IPS-20b (cell line): ENCODE data around the gene RBM4.

Experiments used
- H3K27ac ChIP-seq: one replicate; pipeline ENCODE4 v1.5.1; 2013; ENCODE audit warnings: low read length
- H3K27me3 ChIP-seq: 2 replicates; pipeline ENCODE4 v1.6.1; 2013; ENCODE audit warnings: mild to moderate bottlenecking, low read length, inconsistent platforms; ENCODE audit not compliant: insufficient read depth
- H3K36me3 ChIP-seq: 2 replicates; pipeline ENCODE4 v1.6.1; 2013; ENCODE audit warnings: low read depth, mild to moderate bottlenecking, inconsistent platforms, low read length, moderate library complexity; ENCODE audit not compliant: insufficient read depth
- H3K4me1 ChIP-seq: 2 replicates; pipeline ENCODE4 v1.6.1; 2013; ENCODE audit warnings: mild to moderate bottlenecking, control low read depth, inconsistent platforms, low read length, moderate library complexity; ENCODE audit not compliant: insufficient read depth
- H3K4me3 ChIP-seq: 2 replicates; pipeline ENCODE4 v1.5.1; 2013; ENCODE audit warnings: mild to moderate bottlenecking, low read length, inconsistent platforms
- H3K9ac ChIP-seq: 2 replicates; pipeline ENCODE4 v1.6.1; 2013; ENCODE audit warnings: low read depth, mild to moderate bottlenecking, inconsistent platforms, low read length, moderate library complexity
- H3K9me3 ChIP-seq: 2 replicates; pipeline ENCODE4 v1.6.1; 2013; ENCODE audit warnings: mild to moderate bottlenecking, low read depth, low read length, inconsistent platforms; ENCODE audit not compliant: insufficient read depth

RBM4 gene

GRCh38 chr11:66686100-66686785, 47.7 kb downstream of the RBM4 start:
- H3K9me3 ChIP-seq: no peaks in the 10 kb centered on the region
- H3K36me3 ChIP-seq: peaks cover 68% of the 10 kb centered on the region
- H3K4me1 ChIP-seq: no peaks in the 10 kb centered on the region
- no peak overlapping the region for H3K4me3 ChIP-seq
- H3K27ac ChIP-seq: no peak overlapping the region
- H3K9ac ChIP-seq: no peak overlapping the region
- H3K27me3 ChIP-seq: no peaks in the 10 kb centered on the region

- peaks cover 76% of the 10 kb centered on the region for H3K36me3 ChIP-seq
- no peaks in the 10 kb centered on the region for H3K9me3 ChIP-seq
- H3K27ac ChIP-seq: no peak overlapping the region
- H3K27me3 ChIP-seq: no peaks in the 10 kb centered on the region
- no peak overlapping the region for H3K9ac ChIP-seq
- H3K4me1 ChIP-seq: no peaks in the 10 kb centered on the region
- H3K4me3 ChIP-seq: no peak overlapping the region
These were observed 48.6 kb downstream of the RBM4 start for GRCh38 chr11:66686801-66687750.

GRCh38 chr11:66687831-66688281, 49.4 kb downstream of the RBM4 start:
- Histone ChIP-seq H3K36me3 (peaks cover 84% of the 10 kb centered on the region), H3K4me1 (no peaks in the 10 kb centered on the region), H3K27ac (no peak overlapping the region), H3K9ac (no peak overlapping the region), H3K27me3 (no peaks in the 10 kb centered on the region), H3K9me3 (no peaks in the 10 kb centered on the region), H3K4me3 (no peak overlapping the region)

- Histone ChIP-seq H3K36me3 (peaks cover 89% of the 10 kb centered on the region), H3K27me3 (no peaks in the 10 kb centered on the region), H3K4me1 (no peaks in the 10 kb centered on the region), H3K27ac (no peak overlapping the region), H3K9ac (no peak overlapping the region), H3K9me3 (no peaks in the 10 kb centered on the region), H3K4me3 (no peak overlapping the region)
These were observed 50.3 kb downstream of the RBM4 start for GRCh38 chr11:66688561-66689534.

GRCh38 chr11:66689661-66690590, 51.4 kb downstream of the RBM4 start:
- peaks cover 91% of the 10 kb centered on the region for H3K36me3 ChIP-seq
- no peaks in the 10 kb centered on the region for H3K9me3 ChIP-seq
- no peaks in the 10 kb centered on the region for H3K4me1 ChIP-seq
- no peak overlapping the region for H3K4me3 ChIP-seq
- no peaks in the 10 kb centered on the region for H3K27me3 ChIP-seq
- no peak overlapping the region for H3K27ac ChIP-seq
- H3K9ac ChIP-seq: no peak overlapping the region

GRCh38 chr11:66691311-66691980, 52.9 kb downstream of the RBM4 start:
- Histone ChIP-seq H3K9me3 (no peaks in the 10 kb centered on the region), H3K4me1 (no peaks in the 10 kb centered on the region), H3K9ac (no peak overlapping the region), H3K36me3 (peaks cover 93% of the 10 kb centered on the region), H3K27ac (no peak overlapping the region), H3K4me3 (no peak overlapping the region), H3K27me3 (no peaks in the 10 kb centered on the region)

GRCh38 chr11:66692446-66692845, 53.9 kb downstream of the RBM4 start:
- H3K9ac ChIP-seq: no peak overlapping the region
- H3K4me1 ChIP-seq: no peaks in the 10 kb centered on the region
- no peak overlapping the region for H3K4me3 ChIP-seq
- no peaks in the 10 kb centered on the region for H3K27me3 ChIP-seq
- no peak overlapping the region for H3K27ac ChIP-seq
- H3K36me3 ChIP-seq: peaks cover 93% of the 10 kb centered on the region
- H3K9me3 ChIP-seq: no peaks in the 10 kb centered on the region

GRCh38 chr11:66692871-66693331, 54.4 kb downstream of the RBM4 start:
- Histone ChIP-seq H3K36me3 (peaks cover 93% of the 10 kb centered on the region), H3K9ac (no peak overlapping the region), H3K27ac (no peak overlapping the region), H3K27me3 (no peaks in the 10 kb centered on the region), H3K4me1 (no peaks in the 10 kb centered on the region), H3K9me3 (no peaks in the 10 kb centered on the region), H3K4me3 (no peak overlapping the region)

GRCh38 chr11:66693356-66694055, 55.0 kb downstream of the RBM4 start:
- Histone ChIP-seq H3K9ac (no peak overlapping the region), H3K36me3 (peaks cover 93% of the 10 kb centered on the region), H3K27me3 (no peaks in the 10 kb centered on the region), H3K27ac (no peak overlapping the region), H3K9me3 (no peaks in the 10 kb centered on the region), H3K4me1 (no peaks in the 10 kb centered on the region), H3K4me3 (no peak overlapping the region)

GRCh38 chr11:66694056-66694410, 55.5 kb downstream of the RBM4 start:
- Histone ChIP-seq H3K27ac (no peak overlapping the region), H3K4me3 (no peak overlapping the region), H3K9me3 (no peaks in the 10 kb centered on the region), H3K9ac (no peak overlapping the region), H3K4me1 (no peaks in the 10 kb centered on the region), H3K36me3 (peaks cover 93% of the 10 kb centered on the region), H3K27me3 (no peaks in the 10 kb centered on the region)
